GM19193 (cell line): ENCODE data around the gene CTNND1.

Experiments
- POLR2A ChIP-seq: IDR thresholded peaks from 4 replicates; pipeline ENCODE4 v1.6.1; 2011; ENCODE audit not compliant: insufficient read depth, insufficient read length; ENCODE audit errors: extremely low read depth

CTNND1 gene

DNA sequence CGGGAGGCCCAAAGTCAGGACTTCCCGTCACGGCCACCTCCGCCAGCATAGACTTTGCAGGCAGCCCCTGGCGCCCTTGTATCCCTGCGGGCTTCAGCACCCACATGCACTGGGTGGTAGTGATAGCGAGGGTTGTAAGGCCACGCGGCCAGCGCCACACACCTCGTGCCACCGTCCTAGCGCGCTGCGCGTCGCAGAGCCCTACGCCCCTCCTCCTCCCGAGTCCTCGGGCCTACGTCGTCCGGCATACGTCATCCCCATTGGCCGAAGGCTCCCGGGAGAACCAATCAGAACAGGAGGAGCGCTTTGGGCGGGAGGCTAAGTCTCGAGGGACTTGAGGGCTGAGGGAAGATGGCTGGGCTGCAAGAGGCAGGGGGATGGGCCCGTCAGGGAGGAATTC lies 8.6 kb upstream of the CTNND1 start:
- TF ChIP-seq POLR2A, result no peak

DNA sequence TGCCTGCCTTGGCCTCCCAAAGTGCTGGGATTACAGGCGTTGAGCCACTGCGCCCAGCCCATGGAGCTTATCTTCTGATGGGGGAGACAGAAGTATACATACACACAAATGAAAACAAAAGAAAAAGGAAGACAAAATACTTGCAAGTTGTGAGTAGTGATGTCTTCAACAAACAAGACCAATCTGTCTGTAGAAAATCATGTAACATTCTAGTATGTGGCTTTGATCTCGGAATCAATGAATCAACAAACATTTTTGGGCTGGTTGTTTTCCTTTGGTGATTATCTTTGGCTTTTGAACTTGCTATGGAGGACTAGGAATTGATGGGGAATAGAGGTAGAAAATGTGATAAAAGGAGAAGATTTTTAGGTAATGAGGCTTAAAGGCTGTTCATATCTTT lies 3.4 kb upstream of the CTNND1 start:
- no peak for TF ChIP-seq POLR2A

DNA sequence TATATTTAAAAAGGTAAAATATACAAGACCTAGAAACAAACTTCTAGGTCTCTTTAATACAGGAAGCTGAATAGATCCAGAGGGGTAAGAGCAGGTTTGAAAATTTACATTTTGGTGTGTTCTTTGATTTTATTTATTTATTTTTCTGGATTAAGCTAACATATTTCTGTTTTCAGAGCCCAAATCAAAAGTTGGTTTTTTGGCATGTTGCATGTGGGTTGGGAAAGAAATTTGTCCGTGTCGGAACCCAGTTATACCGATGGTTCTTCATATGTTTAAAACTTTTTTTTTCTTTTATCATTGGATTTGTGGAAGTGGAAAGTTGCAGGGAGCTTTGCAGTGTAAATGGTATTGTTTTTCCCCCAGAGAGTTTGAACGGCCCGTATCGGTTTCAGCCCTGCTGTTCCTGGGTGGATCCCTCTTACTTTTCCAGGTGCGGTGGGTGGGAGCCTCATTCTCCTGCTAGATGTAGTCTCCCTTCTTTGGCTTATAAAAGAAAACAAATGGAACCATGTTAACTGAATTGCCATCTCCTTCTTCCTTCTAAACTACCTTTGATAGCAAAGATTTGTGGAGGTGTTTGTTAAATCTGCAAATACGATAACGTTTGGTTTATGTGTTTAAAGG lies 746 bp downstream of the CTNND1 start:
- TF ChIP-seq POLR2A, result no peak

DNA sequence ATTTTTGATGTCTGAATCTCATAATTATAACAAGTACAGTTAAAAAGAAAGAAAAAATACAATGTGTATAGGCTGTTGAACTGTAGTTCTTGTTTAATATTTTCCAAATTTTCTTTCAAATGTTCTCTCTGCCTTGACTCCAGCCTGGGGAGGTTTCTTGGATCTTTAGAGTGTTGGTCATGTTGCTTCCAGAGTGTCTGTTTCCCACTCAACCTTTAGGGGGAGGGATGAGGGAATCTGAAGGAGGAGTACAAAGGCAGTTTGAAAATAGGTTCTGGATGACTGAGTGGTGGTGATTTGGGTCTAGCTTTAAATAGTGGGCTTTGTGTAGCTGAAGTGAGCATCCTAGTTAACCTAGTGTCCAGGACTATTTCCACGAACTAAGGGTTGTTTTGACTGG lies 2.0 kb downstream of the CTNND1 start:
- TF ChIP-seq POLR2A, result no peak

DNA sequence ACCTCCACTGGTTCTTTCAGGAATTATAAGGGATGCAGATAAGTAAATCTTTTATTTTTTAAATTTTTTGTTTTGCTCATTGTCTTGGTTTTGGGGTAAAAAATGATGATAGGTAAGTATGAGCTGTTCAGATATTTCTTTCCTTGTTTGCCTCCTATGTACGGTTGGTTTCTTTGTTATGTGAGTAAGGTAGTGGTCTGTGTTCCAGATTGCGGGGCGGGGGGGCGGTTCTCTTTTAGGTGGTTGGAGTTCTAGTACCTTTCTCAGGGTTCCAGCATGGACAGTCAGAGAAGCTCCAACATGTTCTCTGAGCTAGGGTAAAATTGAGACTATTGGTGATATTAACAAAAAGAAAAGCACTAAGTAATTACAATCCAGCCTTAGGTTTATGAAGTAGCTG lies 2.4 kb downstream of the CTNND1 start:
- no peak for TF ChIP-seq POLR2A

DNA sequence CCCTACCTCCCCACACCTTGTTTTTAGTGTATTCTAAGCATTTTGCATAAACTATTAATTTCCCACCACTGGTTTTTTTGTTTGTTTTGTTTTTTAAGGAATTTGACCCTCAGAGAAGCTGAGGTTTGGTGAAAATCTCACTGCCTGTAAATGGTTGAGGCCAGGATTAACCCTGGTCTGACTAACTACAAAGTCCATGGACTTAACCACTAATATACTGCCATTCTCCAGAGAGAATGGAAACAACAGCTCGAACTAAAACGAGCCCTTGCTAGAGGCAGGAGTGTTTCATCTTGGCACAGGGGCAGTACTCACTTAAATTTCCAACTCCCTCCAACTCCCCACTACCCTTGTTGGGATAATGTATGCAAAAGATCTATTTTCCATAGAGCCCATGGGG lies 3.0 kb downstream of the CTNND1 start:
- TF ChIP-seq POLR2A, result no peak

DNA sequence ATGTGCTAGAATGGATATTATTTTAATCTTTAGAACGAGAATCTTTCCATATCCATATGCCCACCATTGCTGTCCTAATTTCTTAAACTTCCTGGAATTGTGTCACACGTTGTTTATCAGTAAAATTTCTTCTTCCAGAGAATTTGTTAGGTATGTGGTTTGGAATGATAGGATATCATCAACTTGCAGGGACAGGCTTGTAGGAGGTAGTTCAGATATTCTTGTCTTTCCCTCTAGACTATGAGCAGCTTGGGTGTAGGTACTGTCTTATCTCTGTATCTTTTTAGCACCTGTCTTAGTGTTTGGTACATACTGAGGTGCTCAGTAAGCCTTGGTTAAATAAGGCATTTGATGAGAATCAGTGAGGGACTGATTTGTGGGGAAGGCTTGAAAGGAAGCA lies 3.4 kb downstream of the CTNND1 start:
- no peak for TF ChIP-seq POLR2A

DNA sequence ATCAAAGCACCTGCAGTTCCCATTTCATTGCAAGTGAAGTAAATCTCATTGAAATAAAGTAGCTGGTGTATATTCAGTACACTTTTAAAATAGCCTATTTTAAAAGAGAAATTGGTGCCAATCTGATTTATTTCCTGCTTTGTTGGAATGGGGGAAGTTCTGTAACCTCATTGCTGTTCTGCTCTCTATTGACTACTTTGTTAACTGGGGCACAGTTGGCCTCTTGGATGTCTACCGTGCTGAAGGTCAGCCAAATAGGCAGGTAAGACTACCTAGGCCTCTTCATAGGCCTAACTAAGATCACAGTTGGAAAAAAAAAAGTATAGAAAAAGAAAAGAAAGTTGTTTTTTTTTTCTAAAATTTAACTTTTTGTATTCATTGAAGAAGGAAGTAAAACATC lies 9.2 kb downstream of the CTNND1 start:
- TF ChIP-seq POLR2A, result no peak

DNA sequence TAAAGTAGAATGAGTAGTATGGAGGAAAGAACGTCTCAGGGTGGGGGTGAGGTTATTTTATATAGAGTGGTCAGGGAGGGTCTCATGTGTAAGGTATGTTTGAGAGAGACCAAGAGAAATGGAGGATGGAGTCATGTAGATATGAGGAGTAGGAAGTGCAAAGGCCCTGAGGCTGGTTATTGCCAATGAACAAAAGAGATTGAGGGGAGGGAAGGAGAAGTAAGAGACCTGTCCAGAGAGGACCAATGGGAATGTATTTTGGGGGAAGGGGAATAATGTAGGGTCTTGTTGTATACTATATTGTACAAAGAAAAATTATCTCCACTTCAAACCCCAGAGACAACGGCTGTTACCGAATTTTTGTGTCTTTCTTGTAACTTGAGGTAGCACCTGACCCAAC lies 9.8 kb downstream of the CTNND1 start:
- TF ChIP-seq POLR2A, result no peak

DNA sequence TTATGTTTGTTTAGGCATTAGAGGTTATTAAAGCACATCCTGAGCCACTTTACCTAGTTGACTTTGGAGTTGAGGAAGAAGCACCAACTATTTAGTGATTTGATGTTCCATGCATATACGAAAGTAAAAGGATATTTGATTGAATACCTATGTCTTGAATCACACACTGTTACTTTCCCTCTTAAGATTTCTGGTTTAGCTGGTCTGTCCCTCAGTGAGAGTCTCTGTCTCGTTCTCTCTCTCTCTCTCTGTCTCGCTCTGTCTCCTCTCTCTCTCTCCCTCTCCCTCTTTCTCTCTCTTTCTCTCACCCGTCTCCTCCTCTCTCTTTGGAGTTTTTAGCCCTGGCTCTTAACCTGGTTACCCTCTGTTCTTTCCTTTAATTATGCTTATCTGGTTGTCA lies 11.0 kb downstream of the CTNND1 start:
- TF ChIP-seq POLR2A, result no peak

DNA sequence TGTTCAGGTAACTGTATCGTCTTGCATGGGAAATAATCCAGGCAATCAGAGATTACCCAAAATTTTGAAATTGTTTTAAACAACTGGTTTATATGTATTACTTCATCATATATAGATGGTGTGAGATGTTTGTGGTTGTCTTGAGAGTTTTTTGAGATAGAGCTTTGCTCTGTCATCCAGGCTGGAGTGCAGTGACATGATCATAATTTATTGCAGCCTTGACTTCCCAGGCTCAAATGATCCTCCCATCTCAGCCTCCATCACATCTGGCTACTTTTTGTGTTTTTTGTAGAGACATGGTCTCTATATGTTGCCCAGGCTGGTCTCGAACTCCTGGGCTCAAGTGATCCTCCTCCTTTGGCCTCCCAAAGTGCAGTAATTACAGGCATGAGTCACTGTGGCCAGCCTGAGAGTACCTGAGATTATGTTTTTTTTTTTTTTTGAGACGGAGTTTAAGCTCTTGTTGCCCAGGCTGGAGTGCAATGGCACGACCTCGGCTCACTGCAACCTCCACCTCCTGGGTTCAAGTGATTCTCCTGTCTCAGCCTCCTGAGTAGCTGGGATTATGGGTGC lies 11.5 kb downstream of the CTNND1 start:
- no peak for TF ChIP-seq POLR2A

DNA sequence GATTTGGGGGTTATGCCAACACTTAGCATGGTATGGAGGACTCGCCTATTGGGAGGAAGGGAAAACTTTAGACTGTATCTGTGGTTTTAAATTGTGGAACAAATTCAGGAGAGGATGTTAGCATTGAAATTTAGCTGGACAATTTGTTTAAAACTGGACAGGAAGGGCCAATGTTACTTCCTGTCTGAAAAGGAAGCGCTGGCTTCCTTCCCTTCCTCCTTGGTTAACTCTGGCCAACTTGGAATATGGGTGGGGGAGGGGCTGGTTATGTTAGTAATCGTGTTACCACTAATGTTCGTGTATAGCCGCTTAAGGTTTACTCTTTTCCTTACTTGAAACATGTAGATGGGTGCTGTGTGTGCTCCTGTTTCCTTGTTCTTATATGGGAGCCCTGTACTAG lies 13.9 kb downstream of the CTNND1 start:
- TF ChIP-seq POLR2A, result no peak

DNA sequence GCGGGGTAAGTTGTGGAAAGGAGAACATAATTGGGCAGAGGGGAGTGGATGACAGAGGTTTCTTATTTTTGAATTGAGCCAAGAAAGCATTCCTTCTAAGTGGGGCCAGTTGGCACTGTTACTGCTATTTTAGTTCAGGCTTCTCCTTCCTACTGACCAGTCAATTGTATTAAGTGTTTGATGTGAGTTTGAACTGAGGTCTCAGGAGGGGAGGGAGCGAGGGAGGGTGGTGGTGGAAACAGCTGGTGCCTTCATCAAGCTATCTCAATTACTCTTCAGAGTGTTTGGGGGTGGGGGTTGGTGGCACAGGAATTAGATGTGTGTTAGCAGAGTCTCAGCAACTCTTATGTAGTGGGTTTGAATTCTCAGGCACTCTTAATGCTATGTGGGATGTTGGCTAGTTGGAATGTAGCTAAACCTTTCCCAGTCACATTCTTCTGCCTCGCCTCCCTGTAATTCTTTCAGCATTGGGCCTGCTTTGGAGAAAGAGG lies 14.5 kb downstream of the CTNND1 start:
- no peak for TF ChIP-seq POLR2A

DNA sequence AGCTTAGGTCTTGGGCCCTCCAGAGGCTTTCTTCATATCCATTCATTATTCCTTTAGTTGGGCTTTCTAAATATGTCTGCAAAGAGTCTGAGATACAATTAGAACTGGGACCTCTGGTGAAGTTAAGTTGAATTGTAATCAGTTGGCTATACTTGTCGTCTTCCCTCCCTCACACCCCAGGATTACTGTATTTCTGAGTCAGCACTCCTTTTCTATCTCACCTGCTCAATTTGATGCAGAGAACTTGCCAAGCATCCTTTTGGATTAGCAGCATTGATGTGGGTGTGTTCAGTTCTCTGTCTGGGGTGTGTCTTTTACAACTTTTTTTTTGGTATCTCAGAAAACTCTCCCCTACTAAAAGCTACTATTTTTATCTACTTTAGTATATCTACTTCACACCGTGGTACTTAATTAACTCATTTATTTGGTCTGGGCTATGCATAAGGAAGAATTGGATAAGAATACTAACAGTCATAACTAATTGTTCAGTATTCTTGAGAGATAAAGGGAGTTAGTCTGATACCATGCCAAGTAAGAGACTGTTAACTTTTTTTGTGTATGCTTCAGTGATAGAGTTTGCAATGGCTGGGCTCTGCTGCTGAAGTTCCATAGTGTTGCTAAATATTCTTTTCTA lies 15.1 kb downstream of the CTNND1 start:
- TF ChIP-seq POLR2A, result no peak

DNA sequence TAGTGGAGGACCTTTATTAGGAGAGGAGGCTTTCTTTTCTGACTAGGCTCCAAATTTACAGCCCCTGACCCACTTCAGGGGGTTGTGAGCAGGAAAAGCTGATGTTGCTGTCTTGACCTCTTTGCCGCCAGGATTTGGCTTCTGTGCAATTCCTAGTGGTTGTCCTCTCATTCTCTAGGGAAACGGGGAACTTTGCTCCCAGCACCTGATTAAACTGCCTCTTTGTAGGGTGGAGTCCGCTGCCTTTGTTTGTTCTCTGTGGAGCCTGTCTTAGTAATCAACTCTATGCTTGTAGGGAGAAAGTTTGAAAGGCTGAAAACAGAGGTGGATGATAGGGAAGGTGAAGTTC lies 16.3 kb downstream of the CTNND1 start:
- TF ChIP-seq POLR2A, result no peak

DNA sequence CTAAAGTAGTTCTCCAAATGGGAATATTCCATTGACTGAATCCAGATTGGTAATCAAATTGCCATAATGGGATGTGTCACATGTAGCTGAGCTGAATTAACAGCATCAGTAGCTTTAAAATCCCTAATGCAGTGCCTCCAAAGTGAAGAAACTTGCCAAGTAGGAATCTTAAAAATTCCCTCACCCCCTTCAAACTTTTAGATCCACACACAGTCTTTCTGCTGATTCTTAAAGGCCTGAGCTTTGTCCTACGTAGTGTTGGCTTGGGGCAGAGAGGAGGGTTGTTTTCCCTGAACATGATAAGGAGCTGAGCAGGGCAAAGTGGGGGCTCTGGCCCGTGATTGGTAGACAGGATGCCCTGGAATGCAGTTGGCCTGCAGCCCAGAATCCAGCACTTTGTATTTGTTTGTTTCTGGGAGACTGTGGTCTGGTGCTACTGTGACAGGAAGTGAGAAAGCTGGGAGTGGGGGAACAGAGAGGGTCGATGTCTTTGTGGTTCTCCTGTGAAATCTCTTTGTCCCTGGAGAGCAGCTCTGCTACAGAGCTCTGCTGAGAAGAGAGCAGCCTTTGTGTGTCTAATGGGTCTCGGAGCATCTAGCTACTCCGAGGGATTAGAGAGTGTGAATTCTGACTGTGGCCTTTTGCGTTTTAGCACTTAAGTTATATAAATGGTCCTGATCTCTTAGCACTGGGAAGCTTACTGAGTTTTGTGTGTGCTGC lies 16.9 kb downstream of the CTNND1 start:
- TF ChIP-seq POLR2A, result no peak
